ENCODE data around the gene PPP2R2B. TPM values are rescaled to one million over a fixed set of nuclear protein-coding genes. Genes with fewer than 3 reads are reported as not detected.

The PPP2R2B gene
- total RNA-seq, 1 donor from 2014 or later, result not detected

- intact Hi-C loops (cut with micrococcal nuclease), result no loop called here
- Mint-ChIP-seq H3K4me1 (ENCODE audit: low read depth) (no peaks in the 10 kb centered on the region), H3K9me3 (no peaks in the 10 kb centered on the region)
Measured at GRCh38 chr5:146897061-146897460, 18.5 kb upstream of the PPP2R2B start.

GRCh38 chr5:146894753-146895521 is 16.4 kb upstream of the PPP2R2B start:
- Mint-ChIP-seq H3K27ac (no peak overlapping the region), H3K36me3 (ENCODE audit: low read depth) (peaks cover 2% of the 10 kb centered on the region), H3K4me3 (no peak overlapping the region), H3K27me3 (ENCODE audit: insufficient read depth) (no peaks in the 10 kb centered on the region), H3K9me3 (no peaks in the 10 kb centered on the region), H3K4me1 (ENCODE audit: low read depth) (peaks cover 5% of the 10 kb centered on the region)
- no peak for DNase-seq (ENCODE audit: low spot score)
- intact Hi-C loops (cut with micrococcal nuclease), result no loop called here

More at GRCh38 chr5:146897061-146897460, 18.5 kb upstream of the PPP2R2B start:
- peaks cover 2% of the 10 kb centered on the region for H3K36me3 Mint-ChIP-seq (ENCODE audit: low read depth)
- H3K27ac Mint-ChIP-seq, result no peak overlapping the region
- H3K27me3 Mint-ChIP-seq (ENCODE audit: insufficient read depth), result no peaks in the 10 kb centered on the region
- no peak overlapping the region for H3K4me3 Mint-ChIP-seq
- no peak for DNase-seq (ENCODE audit: low spot score)

- H3K4me3 Mint-ChIP-seq, result no peak overlapping the region
- intact Hi-C loops (cut with micrococcal nuclease), result no loop called here
- H3K4me1 Mint-ChIP-seq (ENCODE audit: low read depth), result peaks cover 5% of the 10 kb centered on the region
- peaks cover 2% of the 10 kb centered on the region for H3K36me3 Mint-ChIP-seq (ENCODE audit: low read depth)
- H3K9me3 Mint-ChIP-seq, result no peaks in the 10 kb centered on the region
- DNase-seq (ENCODE audit: low spot score), result no peak
- no peak overlapping the region for H3K27ac Mint-ChIP-seq
- H3K27me3 Mint-ChIP-seq (ENCODE audit: insufficient read depth), result no peaks in the 10 kb centered on the region
Measured at GRCh38 chr5:146893991-146894390, 15.4 kb upstream of the PPP2R2B start.

GRCh38 chr5:146892231-146892630 is 13.7 kb upstream of the PPP2R2B start:
- no peak overlapping the region for H3K27ac Mint-ChIP-seq
- no peaks in the 10 kb centered on the region for H3K9me3 Mint-ChIP-seq
- peaks cover 5% of the 10 kb centered on the region for H3K4me1 Mint-ChIP-seq (ENCODE audit: low read depth)
- no peak overlapping the region for H3K4me3 Mint-ChIP-seq
- peaks cover 2% of the 10 kb centered on the region for H3K36me3 Mint-ChIP-seq (ENCODE audit: low read depth)
- H3K27me3 Mint-ChIP-seq (ENCODE audit: insufficient read depth), result no peaks in the 10 kb centered on the region
- DNase-seq (ENCODE audit: low spot score), result no peak
- intact Hi-C loops (cut with micrococcal nuclease), result no loop called here

- DNase-seq (ENCODE audit: low spot score), result no peak
- intact Hi-C loops (cut with micrococcal nuclease), result no loop called here
- H3K4me3 Mint-ChIP-seq, result no peak overlapping the region
- no peak overlapping the region for H3K27ac Mint-ChIP-seq
- no peaks in the 10 kb centered on the region for H3K9me3 Mint-ChIP-seq
- no peaks in the 10 kb centered on the region for H3K27me3 Mint-ChIP-seq (ENCODE audit: insufficient read depth)
- peaks cover 5% of the 10 kb centered on the region for H3K4me1 Mint-ChIP-seq (ENCODE audit: low read depth)
- H3K36me3 Mint-ChIP-seq (ENCODE audit: low read depth), result peaks cover 2% of the 10 kb centered on the region
Measured at GRCh38 chr5:146891511-146891910, 13.0 kb upstream of the PPP2R2B start.

GRCh38 chr5:146890731-146891440 is 12.3 kb upstream of the PPP2R2B start:
- Mint-ChIP-seq H3K4me3 (no peak overlapping the region), H3K27me3 (ENCODE audit: insufficient read depth) (no peaks in the 10 kb centered on the region), H3K27ac (no peak overlapping the region), H3K36me3 (ENCODE audit: low read depth) (peaks cover 2% of the 10 kb centered on the region), H3K9me3 (no peaks in the 10 kb centered on the region), H3K4me1 (ENCODE audit: low read depth) (peaks cover 5% of the 10 kb centered on the region)
- DNase-seq (ENCODE audit: low spot score), result no peak
- intact Hi-C loops (cut with micrococcal nuclease), result no loop called here

- no peak overlapping the region for H3K4me3 Mint-ChIP-seq
- peaks cover 2% of the 10 kb centered on the region for H3K36me3 Mint-ChIP-seq (ENCODE audit: low read depth)
- peaks cover 5% of the 10 kb centered on the region for H3K27me3 Mint-ChIP-seq (ENCODE audit: insufficient read depth)
- H3K4me1 Mint-ChIP-seq (ENCODE audit: low read depth), result peaks cover 5% of the 10 kb centered on the region
- no peak overlapping the region for H3K27ac Mint-ChIP-seq
- H3K9me3 Mint-ChIP-seq, result no peaks in the 10 kb centered on the region
- no peak for DNase-seq (ENCODE audit: low spot score)
- intact Hi-C loops (cut with micrococcal nuclease), result no loop called here
Measured at GRCh38 chr5:146890066-146890465, 11.5 kb upstream of the PPP2R2B start.

GRCh38 chr5:146889169-146889568 is 10.6 kb upstream of the PPP2R2B start:
- Mint-ChIP-seq H3K9me3 (no peaks in the 10 kb centered on the region), H3K36me3 (ENCODE audit: low read depth) (no peaks in the 10 kb centered on the region), H3K27ac (no peak overlapping the region), H3K27me3 (ENCODE audit: insufficient read depth) (peaks cover 7% of the 10 kb centered on the region), H3K4me3 (no peak overlapping the region), H3K4me1 (ENCODE audit: low read depth) (peaks cover 5% of the 10 kb centered on the region)
- intact Hi-C loops (cut with micrococcal nuclease), result no loop called here
- DNase-seq (ENCODE audit: low spot score), result no peak

GRCh38 chr5:146888351-146888978 is 9.9 kb upstream of the PPP2R2B start:
- intact Hi-C loops (cut with micrococcal nuclease), result no loop called here

GRCh38 chr5:146884066-146884626 is 5.6 kb upstream of the PPP2R2B start:
- no peaks in the 10 kb centered on the region for H3K36me3 Mint-ChIP-seq (ENCODE audit: low read depth)
- peaks cover 3% of the 10 kb centered on the region for H3K4me1 Mint-ChIP-seq (ENCODE audit: low read depth)
- no peaks in the 10 kb centered on the region for H3K9me3 Mint-ChIP-seq
- DNase-seq (ENCODE audit: low spot score), result no peak
- intact Hi-C loops (cut with micrococcal nuclease), result no loop called here
- H3K4me3 Mint-ChIP-seq, result no peak overlapping the region
- H3K27me3 Mint-ChIP-seq (ENCODE audit: insufficient read depth), result peaks cover 23% of the 10 kb centered on the region
- H3K27ac Mint-ChIP-seq, result no peak overlapping the region

More at GRCh38 chr5:146888351-146888978, 9.9 kb upstream of the PPP2R2B start:
- Mint-ChIP-seq H3K27me3 (ENCODE audit: insufficient read depth) (peaks cover 8% of the 10 kb centered on the region), H3K9me3 (no peaks in the 10 kb centered on the region), H3K27ac (no peak overlapping the region), H3K4me1 (ENCODE audit: low read depth) (peaks cover 5% of the 10 kb centered on the region), H3K36me3 (ENCODE audit: low read depth) (no peaks in the 10 kb centered on the region), H3K4me3 (no peak overlapping the region)
- no peak for DNase-seq (ENCODE audit: low spot score)

- Mint-ChIP-seq H3K36me3 (ENCODE audit: low read depth) (no peaks in the 10 kb centered on the region), H3K9me3 (no peaks in the 10 kb centered on the region), H3K4me3 (no peak overlapping the region), H3K4me1 (ENCODE audit: low read depth) (peaks cover 8% of the 10 kb centered on the region), H3K27ac (no peak overlapping the region), H3K27me3 (ENCODE audit: insufficient read depth) (peaks cover 28% of the 10 kb centered on the region)
- intact Hi-C loops (cut with micrococcal nuclease), result no loop called here
- DNase-seq (ENCODE audit: low spot score), result no peak
Measured at GRCh38 chr5:146883511-146883910, 5.0 kb upstream of the PPP2R2B start.

- Mint-ChIP-seq H3K27ac (no peak overlapping the region), H3K36me3 (ENCODE audit: low read depth) (no peaks in the 10 kb centered on the region), H3K4me3 (no peak overlapping the region), H3K4me1 (ENCODE audit: low read depth) (peaks cover 15% of the 10 kb centered on the region), H3K27me3 (ENCODE audit: insufficient read depth) (peaks cover 34% of the 10 kb centered on the region), H3K9me3 (no peaks in the 10 kb centered on the region)
- no peak for DNase-seq (ENCODE audit: low spot score)
- intact Hi-C loops (cut with micrococcal nuclease), result no loop called here
Measured at GRCh38 chr5:146880966-146881365, 2.4 kb upstream of the PPP2R2B start.

Data from activated T-helper 1 cell treated with anti-CD3 and anti-CD28 coated beads, Interleukin-12 subunit alpha, Interleukin-12 subunit beta, Interleukin-2, Interleukin-4 antibody, amounts not matched to agents 30 ng/mL and 10 ng/mL and 1 ng/mL, durations not matched to agents 14 hours and 24 hours and 36 hours (primary cell).